Testis (tissue), 2 donors: ENCODE results near the gene PA2G4.

Experiments used
- CTCF ChIP-seq, 3 experiments: fragments of 450-650 bp in 2 of 3; fragments of 200-600 bp in 1 of 3; sonication (generic) in 1 of 3; IDR thresholded peaks; one replicate each; pipeline ENCODE4 v1.5.1; 2016 to 2019; ENCODE audit warnings: antibody characterized with exemption in 3 of 3, mild to moderate bottlenecking in 2 of 3, moderate library complexity in 1 of 3
- POLR2A ChIP-seq: fragments of 450-650 bp; IDR thresholded peaks from one replicate; pipeline ENCODE4 v1.6.1; 2017; ENCODE audit warnings: antibody characterized with exemption, mild to moderate bottlenecking, moderate library complexity

- TF ChIP-seq POLR2A (no peak), CTCF (IDR thresholded peaks at IDR 0.05) (no peak)
Observed at GRCh38 chr12:56154818-56155217, 50.5 kb downstream of the PA2G4 start.
